MM.1S (cell line): ENCODE results near the gene CARD8.

ENCODE experiments used
- DNase-seq: peaks from one replicate; pipeline ENCODE4 v3.0.0-alpha.2; 2015
- H2AFZ ChIP-seq: fragments of 300-600 bp; sonication (generic); 2 replicates; pipeline ENCODE4 v1.6.0; 2016; ENCODE audit warnings: antibody characterized with exemption, low read length
- H3F3A ChIP-seq: fragments of 300-600 bp; sonication (generic); 2 replicates; pipeline ENCODE4 v1.6.1; 2016; ENCODE audit warnings: mild to moderate bottlenecking, antibody characterized with exemption, low read length, moderate library complexity, mixed read lengths; ENCODE audit not compliant: insufficient read depth
- H3K27ac ChIP-seq: fragments of 300-600 bp; sonication (generic); 2 replicates; pipeline ENCODE4 v1.5.1; 2016; ENCODE audit warnings: mild to moderate bottlenecking, low read length
- H3K27me3 ChIP-seq: fragments of 300-600 bp; sonication (generic); replicated peaks from 2 replicates; pipeline ENCODE4 v1.6.0; 2016; ENCODE audit warnings: low read length; ENCODE audit not compliant: insufficient read depth
- H3K36me3 ChIP-seq: fragments of 300-600 bp; sonication (generic); replicated peaks from 2 replicates; pipeline ENCODE4 v1.6.1; 2016; ENCODE audit warnings: mild to moderate bottlenecking, low read length, mixed read lengths; ENCODE audit not compliant: insufficient read depth
- H3K4me1 ChIP-seq: fragments of 300-600 bp; sonication (generic); 2 replicates; pipeline ENCODE4 v1.6.1; 2016; ENCODE audit warnings: low read length, mixed read lengths
- H3K4me2 ChIP-seq: fragments of 300-600 bp; sonication (generic); 2 replicates; pipeline ENCODE4 v1.6.0; 2016; ENCODE audit warnings: low read depth, low read length
- H3K4me3 ChIP-seq: fragments of 300-600 bp; sonication (generic); 2 replicates; pipeline ENCODE4 v1.5.1; 2016; ENCODE audit warnings: low read length, mixed read lengths
- H3K79me2 ChIP-seq: fragments of 300-600 bp; sonication (generic); 2 replicates; pipeline ENCODE4 v1.6.1; 2016; ENCODE audit warnings: mixed run types, low read length, mixed read lengths
- H3K9ac ChIP-seq: fragments of 300-600 bp; sonication (generic); 2 replicates; pipeline ENCODE4 v1.6.1; 2016; ENCODE audit warnings: low read length, mixed read lengths
- H3K9me2 ChIP-seq: fragments of 300-600 bp; sonication (generic); replicated peaks from 2 replicates; pipeline ENCODE4 v1.6.1; 2016; ENCODE audit warnings: mild to moderate bottlenecking, low read length, mixed read lengths; ENCODE audit not compliant: insufficient read depth
- H3K9me3 ChIP-seq: fragments of 300-600 bp; sonication (generic); replicated peaks from 2 replicates; pipeline ENCODE4 v1.6.1; 2016; ENCODE audit warnings: mild to moderate bottlenecking, low read length, mixed read lengths; ENCODE audit not compliant: insufficient read depth
- H4K20me1 ChIP-seq: fragments of 300-600 bp; sonication (generic); 2 replicates; pipeline ENCODE4 v1.6.1; 2016; ENCODE audit warnings: mild to moderate bottlenecking, low read length, moderate library complexity, mixed read lengths; ENCODE audit not compliant: insufficient read depth
- CTCF ChIP-seq: fragments of 300-600 bp; sonication (generic); IDR thresholded peaks from 2 replicates; pipeline ENCODE4 v1.5.1; 2016; ENCODE audit warnings: antibody characterized with exemption, low read length, mixed read lengths
- EZH2 ChIP-seq: fragments of 300-600 bp; sonication (generic); optimal IDR thresholded peaks from 2 replicates; pipeline ENCODE3; 2017; ENCODE audit warnings: low read depth, mild to moderate bottlenecking, antibody characterized with exemption, low read length, mixed read lengths
- EZH2phosphoT487 ChIP-seq: fragments of 300-600 bp; sonication (generic); IDR thresholded peaks from 2 replicates; pipeline ENCODE4 v1.6.1; 2018; ENCODE audit warnings: antibody characterized with exemption, low read length

The CARD8 gene

GRCh38 chr19:48252609-48253008 lies 3.1 kb downstream of the CARD8 start:
- peaks cover 20% of the 10 kb centered on the region for H3F3A ChIP-seq
- H2AFZ ChIP-seq = no peak overlapping the region
- H3K9me2 ChIP-seq = no peaks in the 10 kb centered on the region
- H3K27ac ChIP-seq = no peak overlapping the region
- H3K36me3 ChIP-seq = 0 out of 2 replicates have a peak, but pooled peaks cover 3% of the 10 kb centered on the region
- H3K4me1 ChIP-seq = no peaks in the 10 kb centered on the region
- H3K9me3 ChIP-seq = no peaks in the 10 kb centered on the region
- TF ChIP-seq CTCF (no peak), EZH2phosphoT487 (no peak), EZH2 (no peak)
- H3K9ac ChIP-seq = no peak overlapping the region
- no peaks in the 10 kb centered on the region for H3K27me3 ChIP-seq
- peaks cover 21% of the 10 kb centered on the region for H3K79me2 ChIP-seq
- H3K4me3 ChIP-seq = no peak overlapping the region
- no peaks in the 10 kb centered on the region for H4K20me1 ChIP-seq
- H3K4me2 ChIP-seq = no peak overlapping the region
- DNase-seq = no peak

DNA sequence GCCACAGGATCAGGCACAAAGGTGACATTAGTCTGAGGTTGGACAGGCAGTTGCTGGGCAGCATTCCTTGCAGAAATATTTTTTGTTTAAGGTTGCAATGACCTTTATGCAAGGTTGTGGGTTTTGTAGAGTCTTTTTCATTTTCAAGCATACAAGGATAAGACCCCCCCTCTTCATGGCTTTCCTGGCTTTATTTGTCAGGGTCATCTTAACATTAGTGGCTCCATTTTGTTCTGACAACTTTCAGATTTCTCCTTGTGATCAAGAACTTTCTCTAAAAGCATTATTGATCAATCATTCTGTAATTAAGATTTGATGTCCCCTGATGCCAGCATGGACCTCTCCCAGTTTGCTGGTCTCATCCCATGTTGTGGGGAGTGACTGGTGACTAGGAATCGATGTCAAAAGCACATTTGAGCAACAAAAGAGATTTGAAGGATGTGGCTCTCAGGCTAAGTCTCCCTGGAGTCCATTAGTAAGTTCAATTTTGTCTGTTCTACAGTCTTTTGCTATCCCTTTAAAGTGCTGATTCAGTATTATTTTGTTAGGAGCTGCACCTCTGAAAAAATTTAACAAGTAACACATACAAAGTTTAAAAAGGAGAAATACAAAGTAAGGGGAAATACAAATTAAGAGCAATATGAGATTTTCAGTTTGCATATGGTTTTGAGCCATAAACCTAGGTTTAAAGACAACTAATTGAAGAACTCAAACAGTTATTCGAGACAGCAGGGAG lies 5.3 kb downstream of the CARD8 start:
- Histone ChIP-seq H3K27ac (peak overlapping the region; percentile 78; the same call in 1 of the 2 replicates), H3K4me1 (no peaks in the 10 kb centered on the region), H2AFZ (no peak overlapping the region), H3K4me3 (no peak overlapping the region), H3K4me2 (no peak overlapping the region), H3K9me2 (no peaks in the 10 kb centered on the region), H3K36me3 (0 out of 2 replicates have a peak, but pooled peaks cover 3% of the 10 kb centered on the region), H4K20me1 (no peaks in the 10 kb centered on the region), H3K9ac (no peak overlapping the region), H3K79me2 (peaks cover 21% of the 10 kb centered on the region), H3F3A (peaks cover 13% of the 10 kb centered on the region), H3K9me3 (no peaks in the 10 kb centered on the region), H3K27me3 (no peaks in the 10 kb centered on the region)
- DNase-seq = no peak
- TF ChIP-seq EZH2 (no peak), CTCF (no peak)

GRCh38 chr19:48249502-48250014 lies 6.2 kb downstream of the CARD8 start:
- Histone ChIP-seq H3K36me3 (0 out of 2 replicates have a peak, but pooled peaks cover 3% of the 10 kb centered on the region), H3K79me2 (peaks cover 17% of the 10 kb centered on the region), H3K9me3 (no peaks in the 10 kb centered on the region), H3K27me3 (no peaks in the 10 kb centered on the region), H3K4me3 (peak overlapping the region; percentile 39), H3K9me2 (no peaks in the 10 kb centered on the region), H2AFZ (peak overlapping the region; percentile 51), H4K20me1 (no peaks in the 10 kb centered on the region), H3F3A (peaks cover 10% of the 10 kb centered on the region), H3K27ac (peak overlapping the region; percentile 78), H3K4me1 (no peaks in the 10 kb centered on the region), H3K4me2 (peak overlapping the region; percentile 25), H3K9ac (peak overlapping the region; percentile 57)
- TF ChIP-seq EZH2 (no peak), CTCF (no peak), EZH2phosphoT487 (no peak)
- DNase-seq = peak; percentile 55
